Ectodermal cell (in vitro differentiated cells): ENCODE data around the gene MYO5B.

Source experiments
- H3K27ac ChIP-seq: 2 replicates; pipeline ENCODE4 v1.7.0; 2013; ENCODE audit warnings: mild to moderate bottlenecking, low read depth, low read length; ENCODE audit not compliant: insufficient read depth, poor library complexity, severe bottlenecking
- H3K27me3 ChIP-seq: 2 replicates; pipeline ENCODE4 v1.7.0; 2013; ENCODE audit warnings: mild to moderate bottlenecking, low read length; ENCODE audit not compliant: insufficient read depth, control insufficient read depth, poor library complexity, severe bottlenecking
- H3K36me3 ChIP-seq: one replicate; pipeline ENCODE4 v1.7.0; 2013; ENCODE audit warnings: low read length; ENCODE audit not compliant: control insufficient read depth, insufficient read depth
- H3K4me1 ChIP-seq: one replicate; pipeline ENCODE4 v1.7.0; 2013; ENCODE audit warnings: low read length; ENCODE audit not compliant: control insufficient read depth, insufficient read depth
- H3K4me3 ChIP-seq: 2 replicates; pipeline ENCODE4 v1.7.0; 2013; ENCODE audit warnings: low read depth, low read length, control low read depth; ENCODE audit not compliant: insufficient read depth
- H3K9me3 ChIP-seq: 2 replicates; pipeline ENCODE4 v1.7.0; 2013; ENCODE audit warnings: mild to moderate bottlenecking, low read length, moderate library complexity; ENCODE audit not compliant: control insufficient read depth
- WGBS, 2 experiments: methylation state at CpG; one replicate each; pipeline ENCODE4 v1.1.7; 2013; ENCODE audit warnings: missing lambda C conversion rate in 2 of 2; 5-methylcytosine and 5-hydroxymethylcytosine counted together

The MYO5B gene

GRCh38 chr18:49967636-49968313, 227.2 kb downstream of the MYO5B start:
- H3K4me3 ChIP-seq = no peak overlapping the region
- H3K27ac ChIP-seq = no peak overlapping the region
- H3K27me3 ChIP-seq = no peaks in the 10 kb centered on the region
- no peaks in the 10 kb centered on the region for H3K36me3 ChIP-seq
- H3K4me1 ChIP-seq = no peaks in the 10 kb centered on the region
- no peaks in the 10 kb centered on the region for H3K9me3 ChIP-seq
- WGBS, 2 experiments = 91 to 95% methylated on average over 7 of the region's 7 CpGs

- Histone ChIP-seq H3K4me1 (no peaks in the 10 kb centered on the region), H3K4me3 (no peak overlapping the region), H3K27me3 (no peaks in the 10 kb centered on the region), H3K36me3 (no peaks in the 10 kb centered on the region), H3K9me3 (no peaks in the 10 kb centered on the region), H3K27ac (no peak overlapping the region)
- WGBS, 2 experiments = 90 to 95% methylated on average over 3 to 4 of the region's 4 CpGs
Observed at GRCh38 chr18:49967171-49967570, 227.8 kb downstream of the MYO5B start.

- whole genome bisulfite sequencing, 2 experiments = 89 to 92% methylated on average over 3 of the region's 3 CpGs
- Histone ChIP-seq H3K4me1 (no peaks in the 10 kb centered on the region), H3K27ac (no peak overlapping the region), H3K27me3 (no peaks in the 10 kb centered on the region), H3K9me3 (no peaks in the 10 kb centered on the region), H3K4me3 (no peak overlapping the region), H3K36me3 (no peaks in the 10 kb centered on the region)
Observed at GRCh38 chr18:49966090-49966489, 228.9 kb downstream of the MYO5B start.

DNA sequence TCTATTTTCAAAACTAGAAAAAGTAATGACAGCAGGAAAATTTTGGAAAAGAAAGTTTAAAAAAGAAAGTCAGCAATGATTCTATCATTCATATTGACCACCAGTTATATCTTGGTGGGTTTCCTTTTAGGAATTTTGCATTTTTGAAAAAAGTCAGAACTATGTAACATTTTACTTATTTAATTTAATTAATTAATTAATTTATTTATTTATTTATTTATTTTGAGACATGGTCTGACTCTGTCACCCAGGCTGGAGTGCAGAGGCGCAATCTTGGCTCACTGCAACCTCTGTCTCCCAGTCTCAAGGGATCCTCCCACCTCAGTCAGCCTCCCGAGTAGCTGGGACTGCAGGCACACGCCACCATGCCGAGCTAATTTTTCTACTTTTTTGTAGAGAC, 231.7 kb downstream of the MYO5B start:
- no peak overlapping the region for H3K27ac ChIP-seq
- 92 to 93% methylated on average over 4 of the region's 4 CpGs for whole genome bisulfite sequencing, 2 experiments
- H3K4me3 ChIP-seq = no peak overlapping the region
- no peaks in the 10 kb centered on the region for H3K27me3 ChIP-seq
- no peaks in the 10 kb centered on the region for H3K9me3 ChIP-seq
- H3K36me3 ChIP-seq = no peaks in the 10 kb centered on the region
- H3K4me1 ChIP-seq = no peaks in the 10 kb centered on the region

DNA sequence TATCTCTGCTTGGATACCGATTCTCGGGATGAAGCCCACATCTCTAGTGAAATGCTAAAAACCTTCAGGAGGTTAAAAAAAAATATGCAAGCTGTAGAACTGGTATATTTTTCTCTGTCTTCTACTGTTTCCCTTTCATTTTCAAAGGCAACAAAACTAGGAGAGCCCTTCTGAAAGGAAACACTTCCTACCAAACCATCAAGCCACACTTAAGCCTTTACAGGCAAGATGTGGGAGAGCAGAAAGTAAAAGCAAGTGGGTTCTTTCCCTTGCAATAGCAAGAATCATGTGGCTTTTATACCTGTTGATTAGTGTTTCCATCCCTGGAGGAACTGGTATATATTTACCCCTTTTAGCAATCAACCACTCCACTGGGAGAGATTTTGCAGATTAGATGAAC, 233.7 kb downstream of the MYO5B start:
- no peak overlapping the region for H3K27ac ChIP-seq
- H3K9me3 ChIP-seq = no peaks in the 10 kb centered on the region
- H3K4me3 ChIP-seq = no peak overlapping the region
- H3K4me1 ChIP-seq = no peaks in the 10 kb centered on the region
- 44 to 52% methylated on average over 2 of the region's 2 CpGs for WGBS, 2 experiments
- no peaks in the 10 kb centered on the region for H3K36me3 ChIP-seq
- H3K27me3 ChIP-seq = no peaks in the 10 kb centered on the region

- Histone ChIP-seq H3K4me3 (no peak overlapping the region), H3K27ac (no peak overlapping the region), H3K9me3 (no peaks in the 10 kb centered on the region), H3K4me1 (no peaks in the 10 kb centered on the region), H3K36me3 (no peaks in the 10 kb centered on the region), H3K27me3 (no peaks in the 10 kb centered on the region)
- 90 to 96% methylated on average over 4 of the region's 4 CpGs for WGBS, 2 experiments
Observed at GRCh38 chr18:49960376-49960775, 234.6 kb downstream of the MYO5B start.

DNA sequence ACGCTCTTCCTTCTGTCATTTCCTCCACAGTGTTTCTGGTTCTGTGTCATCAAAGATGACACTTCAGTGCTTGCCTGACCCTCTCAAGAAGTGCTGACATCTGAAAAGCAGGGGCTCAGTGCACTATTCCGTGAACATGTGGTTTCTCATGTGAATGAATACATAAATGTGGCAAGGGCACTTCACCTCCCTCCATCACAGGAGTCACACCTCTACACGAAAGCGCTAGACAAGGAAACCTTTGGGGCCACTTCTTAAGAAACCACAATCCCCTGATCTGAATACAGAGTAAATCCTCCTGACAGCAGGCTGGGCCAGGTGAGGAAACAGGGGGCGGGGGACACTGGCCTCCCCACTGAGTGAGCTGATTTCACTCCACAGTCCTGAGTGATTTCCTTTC, 235.8 kb downstream of the MYO5B start:
- Histone ChIP-seq H3K4me3 (no peak overlapping the region), H3K9me3 (no peaks in the 10 kb centered on the region), H3K27me3 (no peaks in the 10 kb centered on the region), H3K36me3 (no peaks in the 10 kb centered on the region), H3K27ac (no peak overlapping the region), H3K4me1 (no peaks in the 10 kb centered on the region)
- WGBS, 2 experiments = 94 to 95% methylated on average over 5 of the region's 5 CpGs

GRCh38 chr18:49955263-49955662, 239.7 kb downstream of the MYO5B start:
- H3K4me3 ChIP-seq = no peak overlapping the region
- no peaks in the 10 kb centered on the region for H3K9me3 ChIP-seq
- no peak overlapping the region for H3K27ac ChIP-seq
- no peaks in the 10 kb centered on the region for H3K27me3 ChIP-seq
- WGBS, 2 experiments = 92 to 94% methylated on average over 5 of the region's 5 CpGs
- no peaks in the 10 kb centered on the region for H3K4me1 ChIP-seq
- no peaks in the 10 kb centered on the region for H3K36me3 ChIP-seq

DNA sequence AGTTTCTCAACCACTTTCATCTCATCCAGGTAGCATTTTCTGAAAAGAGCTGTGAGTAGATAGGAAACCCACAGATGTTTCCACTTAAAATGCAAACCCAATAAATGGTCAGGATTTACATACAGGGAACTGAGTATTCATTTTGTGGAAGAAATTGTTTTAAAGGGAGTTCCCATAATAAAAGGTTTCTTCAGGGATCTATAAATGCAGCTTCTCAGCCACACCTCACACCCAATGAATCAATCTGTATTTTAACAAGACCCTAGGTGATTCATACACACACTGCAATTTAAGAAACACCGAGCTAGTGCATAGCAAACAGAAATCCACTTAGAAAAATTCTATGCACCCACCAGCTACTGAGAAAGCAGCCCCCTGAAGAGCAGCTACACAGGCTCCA, 241.6 kb downstream of the MYO5B start:
- 80 to 93% methylated on average over 1 of the region's 1 CpG for WGBS, 2 experiments
- Histone ChIP-seq H3K4me3 (no peak overlapping the region), H3K4me1 (no peaks in the 10 kb centered on the region), H3K27ac (no peak overlapping the region), H3K9me3 (no peaks in the 10 kb centered on the region), H3K27me3 (no peaks in the 10 kb centered on the region), H3K36me3 (no peaks in the 10 kb centered on the region)

- H3K27ac ChIP-seq = no peak overlapping the region
- WGBS, 2 experiments = 67 to 89% methylated on average over 1 to 2 of the region's 2 CpGs
Observed at GRCh38 chr18:49949951-49950395, 245.0 kb downstream of the MYO5B start.

DNA sequence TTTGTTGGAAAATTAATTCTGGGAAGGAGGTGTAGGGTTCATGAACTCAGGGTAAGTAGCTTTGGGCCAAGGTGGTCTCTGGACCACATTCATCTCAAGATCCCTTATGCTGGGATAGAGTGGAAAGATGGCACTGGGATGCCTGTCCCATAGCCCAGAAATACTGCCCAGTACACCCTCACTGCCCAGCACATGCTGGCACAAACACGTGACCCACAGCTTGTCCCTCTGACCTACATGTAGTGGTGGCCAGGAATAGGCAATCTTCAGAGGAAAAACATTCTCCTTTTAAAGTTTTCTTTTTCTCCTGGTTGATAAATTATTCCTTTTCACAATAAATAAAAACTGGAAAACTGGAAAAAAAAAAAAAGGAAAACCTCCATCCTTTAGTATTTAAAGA, 246.0 kb downstream of the MYO5B start:
- Histone ChIP-seq H3K9me3 (no peaks in the 10 kb centered on the region), H3K4me1 (no peaks in the 10 kb centered on the region), H3K36me3 (no peaks in the 10 kb centered on the region), H3K27me3 (no peaks in the 10 kb centered on the region), H3K4me3 (no peak overlapping the region), H3K27ac (no peak overlapping the region)
- WGBS, 2 experiments = 86 to 94% methylated on average over 1 of the region's 1 CpG

More at GRCh38 chr18:49949951-49950395, 245.0 kb downstream of the MYO5B start:
- Histone ChIP-seq H3K4me3 (no peak overlapping the region), H3K9me3 (no peaks in the 10 kb centered on the region), H3K27me3 (no peaks in the 10 kb centered on the region), H3K4me1 (no peaks in the 10 kb centered on the region), H3K36me3 (no peaks in the 10 kb centered on the region)
